Mucosa of descending colon (tissue), 3 donors: ENCODE measurements around the gene CALR. TPM values are rescaled to one million over a fixed set of nuclear protein-coding genes. Genes with fewer than 3 reads are reported as not detected.

Experiments used
- microRNA-seq: library from miRNA; unstranded; fragments of <30 nt; microRNA quantifications from one replicate; pipeline ENCODE4, GENCODE V29; 2019
- total RNA-seq, 3 donors: library from RNA; stranded (reverse); fragmentation: NEBNext Ultra II Directional in 2 of 3; extraction: Animal tissue kit (Norgen Biotek cat#: 25700) in 2 of 3; gene quantifications; one replicate each; pipeline versions ENCODE4 v1.2.1 to v1.2.4, GENCODE V29; 2021 to 2023
- donor health status: DM: no; HTN: no; CAD: no; lungs with moderate emphysema.
- donor health status: DM: no; HTN: no; CAD: no.
- donor health status: DM: no; HTN: yes; CAD: no.

CALR gene
- total RNA-seq, 3 donors from 2014 or later, result 433 to 945 (median 637) TPM

Small RNA genes within 50 kb of the gene (microRNA-seq; reads per million reads assigned to microRNA genes)
- gene MIR5695 (not detected), gene MIR6515 (1.4 reads per million)

Other genes with a start within 250 kb of the CALR start
- 1 to 10 TPM; 6.0 to 8.9 (median 7.8) TPM for gene FBXW9, start 242.0 kb upstream of the CALR start, total RNA-seq
- 10 to 100 TPM; 48.9 to 73.3 (median 66.9) TPM for gene TNPO2, start 214.7 kb upstream of the CALR start, total RNA-seq
- gene TRIR, start 203.9 kb upstream of the CALR start, total RNA-seq, result 100 to 1,000 TPM; 122 to 164 (median 146) TPM
- gene GET3, start 201.1 kb upstream of the CALR start, total RNA-seq, result 10 to 100 TPM; 44.8 to 70.5 (median 50.0) TPM
- 100 to 1,000 TPM in 1 of 3 donors, 10 to 100 TPM in 2; 29.0 to 167 (median 32.2) TPM for gene BEST2, start 186.8 kb upstream of the CALR start, total RNA-seq
- 10 to 100 TPM; 52.2 to 91.9 (median 69.0) TPM for gene HOOK2, start 163.1 kb upstream of the CALR start, total RNA-seq
- 100 to 1,000 TPM; 170 to 191 (median 191) TPM for gene JUNB, start 147.1 kb upstream of the CALR start, total RNA-seq
- gene PRDX2, start 136.8 kb upstream of the CALR start, total RNA-seq, result 100 to 1,000 TPM; 225 to 266 (median 256) TPM
- gene THSD8, start 136.5 kb upstream of the CALR start, total RNA-seq, result 10 to 100 TPM in 1 of 3 donors, 1 to 10 TPM in 2; 1.5 to 10.4 (median 2.7) TPM
- gene RNASEH2A, start 132.0 kb upstream of the CALR start, total RNA-seq, result 10 to 100 TPM in 1 of 3 donors, 1 to 10 TPM in 2; 5.5 to 12.4 (median 6.5) TPM
- 1 to 10 TPM in 1 of 3 donors, under 1 TPM in 1, not detected in 1; 0.87 to 1.7 TPM for gene RTBDN, start 104.0 kb upstream of the CALR start, total RNA-seq
- gene MAST1, start 100.1 kb upstream of the CALR start, total RNA-seq, result 1 to 10 TPM in 2 of 3 donors, under 1 TPM in 1; 0.69 to 4.1 (median 1.2) TPM
- gene DNASE2, start 57.2 kb upstream of the CALR start, total RNA-seq, result 10 to 100 TPM; 22.8 to 31.8 (median 30.3) TPM
- gene KLF1, start 51.4 kb upstream of the CALR start, total RNA-seq, result not detected
- 10 to 100 TPM; 24.2 to 27.2 (median 24.7) TPM for gene GCDH, start 47.4 kb upstream of the CALR start, total RNA-seq
- 1 to 10 TPM in 1 of 3 donors, not detected in 2; 1.2 TPM for gene SYCE2, start 19.3 kb upstream of the CALR start, total RNA-seq
- 10 to 100 TPM; 44.1 to 54.0 (median 48.1) TPM for gene FARSA, start 4.9 kb upstream of the CALR start, total RNA-seq
- 100 to 1,000 TPM in 1 of 3 donors, 10 to 100 TPM in 2; 76.4 to 117 (median 81.4) TPM for gene RAD23A, start 7.3 kb downstream of the CALR start, total RNA-seq
- gene GADD45GIP1, start 18.6 kb downstream of the CALR start, total RNA-seq, result 10 to 100 TPM in 2 of 3 donors, 1 to 10 TPM in 1; 10.0 to 16.4 (median 14.1) TPM
- 1 to 10 TPM in 1 of 3 donors, under 1 TPM in 1, not detected in 1; 0.34 to 1.1 TPM for gene DAND5, start 31.0 kb downstream of the CALR start, total RNA-seq
- gene NFIX, start 56.9 kb downstream of the CALR start, total RNA-seq, result 100 to 1,000 TPM in 1 of 3 donors, 10 to 100 TPM in 2; 59.4 to 238 (median 64.6) TPM
- gene LYL1, start 164.2 kb downstream of the CALR start, total RNA-seq, result 1 to 10 TPM; 1.7 to 7.6 (median 4.7) TPM
- 10 to 100 TPM; 26.6 to 37.9 (median 30.0) TPM for gene TRMT1, start 178.1 kb downstream of the CALR start, total RNA-seq
- gene NACC1, start 179.7 kb downstream of the CALR start, total RNA-seq, result 10 to 100 TPM; 42.2 to 58.9 (median 54.1) TPM
- gene STX10, start 211.8 kb downstream of the CALR start, total RNA-seq, result 10 to 100 TPM; 48.2 to 59.7 (median 49.3) TPM
- gene IER2, start 211.8 kb downstream of the CALR start, total RNA-seq, result 100 to 1,000 TPM; 101 to 117 (median 112) TPM